Naive thymus-derived CD4-positive, alpha-beta T cell (primary cell): ENCODE results near the gene RASEF. TPM values are rescaled to one million over a fixed set of nuclear protein-coding genes. Genes with fewer than 3 reads are reported as not detected.

Experiments
- ATAC-seq: fragments of 150-1000 bp; cut with Tn5 transposase; 2 replicates; pipeline ENCODE4 v1.10.0; 2021; ENCODE audit warnings: mild to moderate bottlenecking, moderate library complexity
- CTCF ChIA-PET: fragments of 350-600 bp; sonication (Branson Sonifier 250); formaldehyde crosslinking; loops from one replicate; lab custom pipeline; 2021; ENCODE audit warnings: antibody characterized with exemption; lab: Charles Lee
- POLR2A ChIA-PET: fragments of 350-600 bp; sonication (Branson Sonifier 250); formaldehyde crosslinking; loops from one replicate; lab custom pipeline; 2021; ENCODE audit warnings: antibody characterized with exemption, inconsistent platforms; lab: Charles Lee
- DNase-seq, 9 donors: peaks; one replicate each; pipeline versions ENCODE4 v3.0.0 to v3.0.0-alpha.2; 2020 to 2022; ENCODE audit warnings: mixed read lengths in 1 of 9
- H3K27ac ChIP-seq: one replicate; pipeline ENCODE4 v1.7.0; 2013; ENCODE audit warnings: mild to moderate bottlenecking, low read depth, low read length, moderate library complexity
- H3K27me3 ChIP-seq, 2 donors: one replicate each; pipeline ENCODE4 v1.7.0; 2013; ENCODE audit warnings: low read length in 2 of 2, mild to moderate bottlenecking in 2 of 2, moderate library complexity in 2 of 2; ENCODE audit not compliant: control insufficient read depth in 2 of 2, insufficient read depth in 2 of 2
- H3K36me3 ChIP-seq, 3 experiments: 1 replicate in 2 of 3; 2 replicates in 1 of 3; pipeline ENCODE4 v1.7.0; 2013; ENCODE audit warnings: low read length in 3 of 3, mild to moderate bottlenecking in 3 of 3, moderate library complexity in 1 of 3; ENCODE audit not compliant: insufficient read depth in 3 of 3, control insufficient read depth in 2 of 3
- H3K4me1 ChIP-seq, 2 donors: one replicate each; pipeline ENCODE4 v1.7.0; 2013; ENCODE audit warnings: low read length in 2 of 2, mild to moderate bottlenecking in 2 of 2, moderate library complexity in 1 of 2; ENCODE audit not compliant: control insufficient read depth in 2 of 2, insufficient read depth in 2 of 2
- H3K4me3 ChIP-seq: 2 replicates; pipeline ENCODE4 v1.7.0; 2013; ENCODE audit warnings: mild to moderate bottlenecking, low read length
- H3K9me3 ChIP-seq, 3 experiments: 1 replicate in 2 of 3; 2 replicates in 1 of 3; pipeline ENCODE4 v1.7.0; 2013; ENCODE audit warnings: low read length in 3 of 3; ENCODE audit not compliant: control insufficient read depth in 2 of 3
- H3K27ac Mint-ChIP-seq, 9 donors: one replicate each; pipeline ENCODE4 v1.8.0; 2020 to 2022; ENCODE audit warnings: mixed read lengths in 9 of 9, mild to moderate bottlenecking in 8 of 9, moderate library complexity in 5 of 9, inconsistent platforms in 2 of 9
- H3K27me3 Mint-ChIP-seq, 5 donors: one replicate each; pipeline ENCODE4 v1.8.0; 2021 to 2022; ENCODE audit warnings: mixed read lengths in 5 of 5, mild to moderate bottlenecking in 1 of 5
- H3K36me3 Mint-ChIP-seq, 5 donors: one replicate each; pipeline ENCODE4 v1.8.0; 2020 to 2022; ENCODE audit warnings: mixed read lengths in 5 of 5, mild to moderate bottlenecking in 3 of 5, inconsistent platforms in 1 of 5
- H3K4me1 Mint-ChIP-seq, 7 donors: one replicate each; pipeline ENCODE4 v1.8.0; 2020 to 2022; ENCODE audit warnings: mixed read lengths in 7 of 7, mild to moderate bottlenecking in 3 of 7, inconsistent platforms in 1 of 7
- H3K4me3 Mint-ChIP-seq, 10 donors: one replicate each; pipeline ENCODE4 v1.8.0; 2020 to 2022; ENCODE audit warnings: mild to moderate bottlenecking in 10 of 10, mixed read lengths in 10 of 10, moderate library complexity in 6 of 10, inconsistent platforms in 2 of 10
- H3K9me3 Mint-ChIP-seq, 11 donors: one replicate each; pipeline ENCODE4 v1.8.0; 2020 to 2022; ENCODE audit warnings: mixed read lengths in 11 of 11, mild to moderate bottlenecking in 4 of 11, inconsistent platforms in 1 of 11, moderate library complexity in 1 of 11
- intact Hi-C, 2 donors: fragments of 100-400 bp; cut with micrococcal nuclease; formaldehyde crosslinking; loops; one replicate each; pipeline ENCODE4 v1.15.1; 2023
- polyA plus RNA-seq, 2 donors: library from polyadenylated mRNA; unstranded; fragments of 300-500 nt; fragmentation: Illumina TruSeq; gene quantifications; one replicate each; pipeline ENCODE4 v1.2.3, GENCODE V29; 2021
- total RNA-seq, 6 experiments: library from RNA in 5 of 6; stranded (reverse) in 5 of 6; gene quantifications; 1 replicate in 5 of 6; 2 replicates in 1 of 6; pipeline ENCODE4 v1.2.3 and lab custom pipeline; 2021 to 2026

The RASEF gene
- total and polyA plus RNA-seq, 7 experiments from 2014 or later, result 0.12 TPM; not detected in 6

GRCh38 chr9:82972446-82972845 lies 90.5 kb downstream of the RASEF start:
- CTCF ChIA-PET, result no interaction called here

GRCh38 chr9:82970359-82970758 lies 92.6 kb downstream of the RASEF start:
- intact Hi-C loops, result no loop called here
- H3K9me3 ChIP-seq, result no peaks in the 10 kb centered on the region
- POLR2A ChIA-PET, result no interaction called here
- no peak overlapping the region for H3K27ac ChIP-seq
- H3K4me3 Mint-ChIP-seq, result no peak overlapping the region
- no peaks in the 10 kb centered on the region for H3K36me3 ChIP-seq
- peaks cover 0 to 8% (median 0%) of the 10 kb centered on the region in 11 donors for H3K9me3 Mint-ChIP-seq
- H3K27ac Mint-ChIP-seq, result no peak overlapping the region
- H3K4me1 Mint-ChIP-seq, result peaks cover 0 to 3% (median 0%) of the 10 kb centered on the region in 7 donors
- H3K27me3 ChIP-seq, result no peaks in the 10 kb centered on the region
- no peaks in the 10 kb centered on the region for H3K4me1 ChIP-seq
- CTCF ChIA-PET, result no interaction called here
- ATAC-seq, result no peak
- H3K27me3 Mint-ChIP-seq, result no peaks in the 10 kb centered on the region
- DNase-seq, result no peak
- no peaks in the 10 kb centered on the region for H3K36me3 Mint-ChIP-seq
- no peak overlapping the region for H3K4me3 ChIP-seq

More at GRCh38 chr9:82972446-82972845, 90.5 kb downstream of the RASEF start:
- POLR2A ChIA-PET, result no interaction called here
- Mint-ChIP-seq H3K36me3 (peaks cover 0 to 4% (median 0%) of the 10 kb centered on the region in 5 donors), H3K27ac (no peak overlapping the region), H3K9me3 (peaks cover 0 to 8% (median 0%) of the 10 kb centered on the region in 11 donors), H3K27me3 (peaks cover 0 to 4% (median 4%) of the 10 kb centered on the region in 5 donors), H3K4me3 (no peak overlapping the region), H3K4me1 (peaks cover 0 to 3% (median 0%) of the 10 kb centered on the region in 7 donors)
- H3K4me3 ChIP-seq, result no peak overlapping the region
- ATAC-seq, result no peak
- H3K36me3 ChIP-seq, result no peaks in the 10 kb centered on the region
- no peaks in the 10 kb centered on the region for H3K9me3 ChIP-seq
- H3K27me3 ChIP-seq, result no peaks in the 10 kb centered on the region
- H3K4me1 ChIP-seq, result no peaks in the 10 kb centered on the region
- DNase-seq, result no peak
- intact Hi-C loops, result no loop called here
- H3K27ac ChIP-seq, result no peak overlapping the region

GRCh38 chr9:82969291-82969690 lies 93.7 kb downstream of the RASEF start:
- DNase-seq (no peak), ATAC-seq (no peak)
- ChIA-PET POLR2A (no interaction called here), CTCF (no interaction called here)
- peaks cover 0 to 8% (median 0%) of the 10 kb centered on the region in 5 donors for H3K27me3 Mint-ChIP-seq
- no peak overlapping the region for H3K27ac ChIP-seq
- no peak overlapping the region for H3K4me3 ChIP-seq
- peaks cover 0 to 3% (median 0%) of the 10 kb centered on the region in 7 donors for H3K4me1 Mint-ChIP-seq
- H3K4me3 Mint-ChIP-seq, result no peak overlapping the region
- no peak overlapping the region for H3K27ac Mint-ChIP-seq
- H3K4me1 ChIP-seq, result no peaks in the 10 kb centered on the region
- peaks cover 0 to 8% (median 0%) of the 10 kb centered on the region in 11 donors for H3K9me3 Mint-ChIP-seq
- H3K27me3 ChIP-seq, result no peaks in the 10 kb centered on the region
- H3K9me3 ChIP-seq, result no peaks in the 10 kb centered on the region
- H3K36me3 Mint-ChIP-seq, result no peaks in the 10 kb centered on the region
- no peaks in the 10 kb centered on the region for H3K36me3 ChIP-seq
- intact Hi-C loops, result no loop called here

- CTCF ChIA-PET, result no interaction called here
Observed at GRCh38 chr9:82968816-82969215, 94.1 kb downstream of the RASEF start.

GRCh38 chr9:82968388-82968787 lies 94.6 kb downstream of the RASEF start:
- Mint-ChIP-seq H3K4me1 (peaks cover 0 to 3% (median 0%) of the 10 kb centered on the region in 7 donors), H3K27ac (no peak overlapping the region), H3K27me3 (peaks cover 0 to 9% (median 0%) of the 10 kb centered on the region in 5 donors), H3K4me3 (no peak overlapping the region), H3K9me3 (peaks cover 0 to 8% (median 0%) of the 10 kb centered on the region in 11 donors), H3K36me3 (no peaks in the 10 kb centered on the region)
- H3K9me3 ChIP-seq, result no peaks in the 10 kb centered on the region
- no peaks in the 10 kb centered on the region for H3K36me3 ChIP-seq
- CTCF ChIA-PET, result no interaction called here
- H3K4me1 ChIP-seq, result no peaks in the 10 kb centered on the region
- POLR2A ChIA-PET, result no interaction called here
- no peak overlapping the region for H3K4me3 ChIP-seq
- no peak for DNase-seq
- intact Hi-C loops, result no loop called here
- no peak overlapping the region for H3K27ac ChIP-seq
- no peaks in the 10 kb centered on the region for H3K27me3 ChIP-seq
- ATAC-seq, result no peak

More at GRCh38 chr9:82968816-82969215, 94.1 kb downstream of the RASEF start:
- POLR2A ChIA-PET, result no interaction called here
- DNase-seq (no peak), ATAC-seq (no peak)
- no peaks in the 10 kb centered on the region for H3K27me3 ChIP-seq
- Mint-ChIP-seq H3K9me3 (peaks cover 0 to 8% (median 0%) of the 10 kb centered on the region in 11 donors), H3K4me1 (peaks cover 0 to 3% (median 0%) of the 10 kb centered on the region in 7 donors), H3K4me3 (no peak overlapping the region), H3K36me3 (no peaks in the 10 kb centered on the region), H3K27me3 (peaks cover 0 to 9% (median 0%) of the 10 kb centered on the region in 5 donors), H3K27ac (no peak overlapping the region)
- no peak overlapping the region for H3K27ac ChIP-seq
- no peaks in the 10 kb centered on the region for H3K9me3 ChIP-seq
- no peaks in the 10 kb centered on the region for H3K4me1 ChIP-seq
- intact Hi-C loops, result no loop called here
- no peaks in the 10 kb centered on the region for H3K36me3 ChIP-seq
- H3K4me3 ChIP-seq, result no peak overlapping the region

- no peak overlapping the region for H3K4me3 ChIP-seq
- no peaks in the 10 kb centered on the region for H3K27me3 ChIP-seq
- ChIA-PET CTCF (no interaction called here), POLR2A (no interaction called here)
- intact Hi-C loops, result no loop called here
- no peak overlapping the region for H3K27ac Mint-ChIP-seq
- no peaks in the 10 kb centered on the region for H3K9me3 ChIP-seq
- H3K27me3 Mint-ChIP-seq, result peaks cover 0 to 9% (median 0%) of the 10 kb centered on the region in 5 donors
- ATAC-seq (peak; percentile 52), DNase-seq (peak in 7 of 9 donors; percentile 4 to 41 (median 16))
- H3K4me1 ChIP-seq, result no peaks in the 10 kb centered on the region
- H3K9me3 Mint-ChIP-seq, result no peaks in the 10 kb centered on the region
- H3K4me3 Mint-ChIP-seq, result no peak overlapping the region
- no peaks in the 10 kb centered on the region for H3K36me3 Mint-ChIP-seq
- H3K36me3 ChIP-seq, result no peaks in the 10 kb centered on the region
- H3K27ac ChIP-seq, result no peak overlapping the region
- no peaks in the 10 kb centered on the region for H3K4me1 Mint-ChIP-seq
Observed at GRCh38 chr9:82961504-82962125, 101.3 kb downstream of the RASEF start.
